Duodenal mucosa (tissue), 2 donors: Measurements from ENCODE around the gene SETD4.

Experiments
- H3K27ac ChIP-seq: one replicate; pipeline ENCODE4 v1.7.0; 2013; ENCODE audit warnings: low read depth, low read length
- H3K27me3 ChIP-seq, 2 donors: one replicate each; pipeline ENCODE4 v1.7.0; 2013; ENCODE audit warnings: low read length in 2 of 2, control low read depth in 1 of 2; ENCODE audit not compliant: insufficient read depth in 2 of 2, control insufficient read depth in 1 of 2
- H3K36me3 ChIP-seq, 2 donors: one replicate each; pipeline ENCODE4 v1.7.0; 2013; ENCODE audit warnings: low read length in 2 of 2, control low read depth in 1 of 2; ENCODE audit not compliant: insufficient read depth in 2 of 2, control insufficient read depth in 1 of 2
- H3K4me1 ChIP-seq, 2 donors: one replicate each; pipeline ENCODE4 v1.7.0; 2013; ENCODE audit warnings: low read length in 2 of 2, control low read depth in 1 of 2; ENCODE audit not compliant: insufficient read depth in 2 of 2, control insufficient read depth in 1 of 2
- H3K4me3 ChIP-seq, 2 donors: one replicate each; pipeline ENCODE4 v1.7.0; 2013; ENCODE audit warnings: low read length in 2 of 2, low read depth in 1 of 2
- H3K9ac ChIP-seq, 2 donors: one replicate each; pipeline ENCODE4 v1.7.0; 2013; ENCODE audit warnings: low read length in 2 of 2, low read depth in 1 of 2
- H3K9me3 ChIP-seq, 2 donors: one replicate each; pipeline ENCODE4 v1.7.0; 2013; ENCODE audit warnings: low read length in 2 of 2, control low read depth in 1 of 2; ENCODE audit not compliant: control insufficient read depth in 1 of 2

Gene SETD4

DNA sequence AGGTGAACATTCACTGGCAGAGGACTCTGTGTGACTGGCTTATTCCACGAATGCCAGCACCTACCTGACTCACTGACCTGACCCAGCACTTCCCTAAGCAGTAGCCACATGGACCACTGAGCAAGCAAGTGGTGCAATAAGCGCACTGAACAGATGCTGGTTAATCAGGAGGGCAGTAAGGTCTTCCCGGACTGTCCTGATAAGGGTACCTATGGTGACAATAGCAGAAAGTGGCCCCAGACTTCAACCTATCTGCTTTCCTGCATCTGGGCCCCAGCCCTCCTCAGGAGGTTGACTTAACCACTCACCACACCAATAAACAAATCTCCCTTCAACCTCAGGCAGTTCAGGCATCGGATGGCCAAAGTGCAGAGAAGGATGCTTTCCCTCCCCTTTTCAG lies 65.7 kb downstream of the SETD4 start:
- Histone ChIP-seq H3K27me3 (no peaks in the 10 kb centered on the region), H3K9ac (no peak overlapping the region), H3K9me3 (no peaks in the 10 kb centered on the region), H3K36me3 (no peaks in the 10 kb centered on the region), H3K4me3 (no peak overlapping the region), H3K27ac (no peak overlapping the region), H3K4me1 (no peaks in the 10 kb centered on the region)

DNA sequence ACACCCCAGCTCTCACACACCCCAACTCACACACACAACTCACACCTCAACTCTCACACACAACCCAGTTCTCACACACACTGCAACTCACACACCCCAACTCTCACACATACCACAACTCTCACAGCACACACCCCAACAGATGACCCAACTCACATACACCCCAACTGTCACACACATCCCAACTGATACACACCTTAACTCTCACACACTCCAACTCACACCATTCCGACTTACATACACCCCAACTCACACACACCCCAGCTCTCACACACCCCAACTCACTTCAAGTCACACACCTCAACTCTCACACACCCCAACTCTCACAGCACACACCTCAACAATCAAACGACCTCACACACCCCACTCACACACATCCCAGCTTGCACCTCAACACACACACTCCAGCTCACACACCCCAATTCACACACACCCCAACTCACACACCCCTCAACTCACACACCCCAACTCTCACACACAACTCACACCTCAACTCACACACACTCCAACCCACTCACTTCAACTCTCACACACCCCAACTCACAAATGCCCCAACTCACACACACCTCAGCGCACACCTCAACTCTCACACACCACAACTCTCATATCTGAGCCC lies 66.3 kb downstream of the SETD4 start:
- H3K4me1 ChIP-seq = no peaks in the 10 kb centered on the region
- H3K9ac ChIP-seq = no peak overlapping the region
- no peak overlapping the region for H3K27ac ChIP-seq
- H3K27me3 ChIP-seq = no peaks in the 10 kb centered on the region
- H3K4me3 ChIP-seq = no peak overlapping the region
- H3K9me3 ChIP-seq = no peaks in the 10 kb centered on the region
- H3K36me3 ChIP-seq = no peaks in the 10 kb centered on the region

DNA sequence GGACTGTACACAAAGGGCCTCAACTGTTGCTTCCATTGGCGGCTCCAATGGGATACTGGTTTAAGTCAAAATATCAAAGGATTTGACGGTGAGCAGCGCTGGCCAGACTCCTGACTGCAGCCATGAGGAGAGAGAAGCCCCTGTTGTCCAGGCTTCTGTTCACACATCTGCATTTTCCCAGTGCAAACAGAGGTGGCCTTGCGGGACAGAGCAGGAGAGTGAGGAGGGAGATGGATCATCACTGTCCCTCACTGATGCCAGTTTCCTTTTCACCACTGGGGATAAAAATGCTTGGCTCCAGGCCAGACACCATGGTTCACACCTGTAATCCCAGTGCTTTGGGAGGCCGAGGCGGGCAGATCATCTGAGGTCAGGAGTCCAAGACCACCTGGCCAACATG lies 69.2 kb downstream of the SETD4 start:
- H3K27me3 ChIP-seq = no peaks in the 10 kb centered on the region
- H3K36me3 ChIP-seq = no peaks in the 10 kb centered on the region
- no peak overlapping the region for H3K9ac ChIP-seq
- H3K27ac ChIP-seq = no peak overlapping the region
- no peaks in the 10 kb centered on the region for H3K9me3 ChIP-seq
- no peaks in the 10 kb centered on the region for H3K4me1 ChIP-seq
- no peak overlapping the region for H3K4me3 ChIP-seq

DNA sequence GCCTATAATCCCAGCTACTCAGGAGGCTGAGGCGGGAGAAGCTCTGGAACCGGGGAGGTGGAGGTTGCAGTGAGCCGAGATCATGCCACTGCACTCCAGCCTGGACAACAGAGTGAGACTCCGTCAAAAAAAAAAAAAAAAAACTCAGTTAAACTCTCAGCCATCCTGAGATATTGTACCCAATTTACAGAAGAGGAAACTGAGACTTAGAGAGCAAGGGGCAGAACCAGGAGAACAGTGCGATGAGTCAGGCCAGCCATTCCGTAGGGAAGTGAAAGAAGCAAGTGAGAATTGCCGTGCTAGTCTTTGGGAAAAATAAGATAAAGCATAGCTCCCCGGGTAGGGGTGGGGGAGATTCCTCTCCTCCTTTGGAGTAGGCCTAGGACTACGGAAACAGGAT lies 69.7 kb downstream of the SETD4 start:
- Histone ChIP-seq H3K27me3 (no peaks in the 10 kb centered on the region), H3K4me1 (no peaks in the 10 kb centered on the region), H3K9ac (no peak overlapping the region), H3K36me3 (no peaks in the 10 kb centered on the region), H3K4me3 (no peak overlapping the region), H3K27ac (no peak overlapping the region), H3K9me3 (no peaks in the 10 kb centered on the region)

DNA sequence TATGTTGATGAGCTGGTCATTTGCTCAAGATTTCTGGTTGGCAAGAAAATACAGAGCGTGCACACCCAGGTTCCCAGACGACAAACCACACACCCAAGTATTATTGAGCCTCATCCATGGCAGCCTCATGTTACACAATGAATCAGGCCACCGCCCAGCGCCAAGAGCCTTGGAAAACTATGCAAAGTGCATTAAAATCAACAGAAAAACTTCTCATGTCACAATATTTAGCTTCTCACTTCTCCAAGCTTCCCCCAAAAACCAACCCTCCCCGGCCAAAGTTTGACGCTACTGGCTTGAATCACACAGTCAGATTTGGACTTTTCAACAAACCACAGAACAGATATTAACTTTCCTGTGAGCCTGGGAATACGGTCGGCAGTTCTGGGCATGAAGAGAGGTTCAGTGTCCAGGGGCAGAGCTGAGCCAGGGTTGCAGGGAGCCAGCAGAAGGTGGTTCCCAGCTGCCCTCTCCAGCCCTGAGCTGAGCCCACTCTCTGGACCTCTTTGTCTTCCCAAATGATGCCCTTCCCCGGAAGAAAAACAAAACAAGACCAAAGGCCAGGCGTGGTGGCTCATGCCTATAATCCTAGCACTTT lies 71.1 kb downstream of the SETD4 start:
- Histone ChIP-seq H3K9me3 (no peaks in the 10 kb centered on the region), H3K27ac (no peak overlapping the region), H3K4me1 (peaks cover 0 to 6% of the 10 kb centered on the region in 2 donors), H3K27me3 (no peaks in the 10 kb centered on the region), H3K9ac (no peak overlapping the region), H3K4me3 (no peak overlapping the region), H3K36me3 (no peaks in the 10 kb centered on the region)

DNA sequence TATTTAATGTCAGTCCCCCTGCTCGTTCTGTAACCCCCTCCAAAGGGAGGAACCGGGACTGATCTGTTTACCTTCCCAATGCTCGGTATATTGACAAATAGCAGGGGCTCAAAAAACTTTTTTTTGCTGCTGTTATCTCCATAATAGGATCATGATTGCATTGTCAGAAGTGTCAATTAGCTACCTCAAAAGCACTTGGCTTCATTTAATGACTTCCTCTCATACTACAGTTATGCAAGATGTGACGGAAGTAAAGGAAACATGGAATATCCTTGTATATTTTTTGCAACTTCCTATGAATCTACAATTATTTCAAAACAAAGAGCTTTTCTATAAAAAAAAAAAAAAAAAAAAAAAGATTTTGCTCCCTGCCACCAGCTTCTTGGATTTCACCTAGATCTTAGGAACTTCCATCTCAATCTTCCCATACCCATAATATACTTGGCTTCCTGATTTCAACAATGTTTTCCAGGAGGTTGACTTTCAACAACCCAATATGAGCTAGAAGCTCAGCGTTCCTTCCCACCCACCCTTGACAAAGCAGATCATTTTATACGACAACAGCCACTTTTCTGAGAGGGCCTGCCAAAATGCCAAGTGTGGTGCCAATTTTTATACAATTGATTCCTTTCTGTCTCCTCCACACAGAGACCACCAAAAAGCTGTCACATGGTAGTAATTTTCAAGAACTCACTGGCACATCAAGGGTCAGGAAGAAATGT lies 71.7 kb downstream of the SETD4 start:
- no peak overlapping the region for H3K9ac ChIP-seq
- no peak overlapping the region for H3K4me3 ChIP-seq
- peaks cover 0 to 6% of the 10 kb centered on the region in 2 donors for H3K4me1 ChIP-seq
- no peak overlapping the region for H3K27ac ChIP-seq
- H3K36me3 ChIP-seq = no peaks in the 10 kb centered on the region
- H3K9me3 ChIP-seq = no peaks in the 10 kb centered on the region
- H3K27me3 ChIP-seq = no peaks in the 10 kb centered on the region

DNA sequence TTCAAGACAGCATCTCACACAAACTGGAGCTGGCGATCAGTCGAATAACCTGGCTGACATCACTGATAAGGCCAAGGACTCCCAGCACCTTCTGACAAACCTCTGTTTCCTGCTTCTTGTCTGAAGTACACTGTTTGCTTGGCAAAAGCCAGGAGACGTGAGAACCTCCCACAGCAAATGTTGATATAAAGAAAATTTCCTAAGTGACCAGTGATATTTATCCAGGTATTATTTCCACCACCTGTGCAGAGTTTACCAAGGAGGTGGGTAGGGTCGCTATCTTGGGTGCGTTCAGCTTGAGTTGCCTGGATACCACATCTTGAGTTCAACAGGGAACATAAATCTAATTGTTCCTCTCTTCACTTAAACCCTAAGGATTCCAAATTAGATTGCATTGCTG lies 72.9 kb downstream of the SETD4 start:
- Histone ChIP-seq H3K4me1 (peaks cover 0 to 6% of the 10 kb centered on the region in 2 donors), H3K9ac (no peak overlapping the region), H3K27ac (no peak overlapping the region), H3K9me3 (no peaks in the 10 kb centered on the region), H3K36me3 (no peaks in the 10 kb centered on the region), H3K27me3 (no peaks in the 10 kb centered on the region), H3K4me3 (no peak overlapping the region)

DNA sequence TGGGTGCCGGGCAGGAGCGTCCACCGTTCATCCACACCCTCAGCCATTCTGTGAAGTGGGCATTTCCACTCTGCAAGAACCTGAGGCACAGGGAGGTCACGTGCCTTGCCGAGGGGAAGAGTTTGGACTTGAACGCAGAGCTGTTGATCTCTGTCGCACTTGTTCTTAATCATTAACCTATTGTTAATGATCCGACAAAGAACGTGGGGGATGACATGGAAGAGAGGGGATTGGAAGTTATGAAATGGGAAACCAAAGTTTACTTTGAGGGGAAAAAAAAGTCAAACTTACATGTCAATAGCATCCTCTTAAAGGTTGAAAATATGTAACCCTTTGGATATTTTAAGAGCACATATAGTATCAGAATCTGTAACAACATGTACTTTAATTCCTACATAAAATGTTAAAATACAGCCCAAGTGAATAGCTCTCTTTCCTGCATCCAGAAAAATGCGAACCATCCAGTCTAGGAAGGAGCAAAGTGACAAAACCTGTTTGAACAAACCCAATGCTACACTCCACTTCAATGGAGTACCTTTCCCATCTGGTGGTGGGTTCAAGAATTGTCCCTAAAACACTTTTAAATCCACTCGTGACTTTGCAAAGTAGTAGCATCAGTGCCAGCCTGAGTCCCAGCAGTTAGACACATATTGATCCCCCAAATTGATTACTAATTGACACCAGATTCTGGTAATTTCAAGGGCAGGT lies 75.5 kb downstream of the SETD4 start:
- Histone ChIP-seq H3K4me1 (peaks cover 0 to 6% of the 10 kb centered on the region in 2 donors), H3K27ac (no peak overlapping the region), H3K9me3 (no peaks in the 10 kb centered on the region), H3K9ac (no peak overlapping the region), H3K4me3 (no peak overlapping the region), H3K36me3 (no peaks in the 10 kb centered on the region), H3K27me3 (no peaks in the 10 kb centered on the region)
